NB4 (cell line): ENCODE measurements around the gene FOXC2.
A peak's percentile ranks its signal among the peaks of the same experiment; 100 is the strongest.

Source experiments
- DNase-seq: peaks from one replicate; pipeline ENCODE4 v3.0.0; 2010; ENCODE audit warnings: low read depth
- H3K4me3 ChIP-seq: one replicate; pipeline ENCODE4 v1.5.1; 2011; ENCODE audit warnings: mild to moderate bottlenecking, low read depth, low read length, moderate library complexity
- CTCF ChIP-seq: IDR thresholded peaks from one replicate; pipeline ENCODE4 v1.5.1; 2012; ENCODE audit warnings: low read depth, low read length
- MAX ChIP-seq: IDR thresholded peaks from 2 replicates; pipeline ENCODE4 v1.6.1; 2011; ENCODE audit warnings: low read depth, low read length
- MYC ChIP-seq: IDR thresholded peaks from 2 replicates; pipeline ENCODE4 v1.6.1; 2011; ENCODE audit warnings: low read depth, low read length
- POLR2A ChIP-seq: IDR thresholded peaks from 2 replicates; pipeline ENCODE4 v1.6.1; 2011; ENCODE audit warnings: mild to moderate bottlenecking; ENCODE audit not compliant: insufficient read length; ENCODE audit errors: extremely low read depth

FOXC2 gene

GRCh38 chr16:86566601-86566965 lies at the start of gene FOXC2:
Gene FOXC2, plus strand, starts transcription at chr16:86566829. Its CDS starts 507 bp downstream, at chr16:86567336.
- no peak for DNase-seq
- TF ChIP-seq MYC (no peak), POLR2A (no peak), MAX (no peak), CTCF (no peak)
- no peak within 1 kb of the TSS for H3K4me3 ChIP-seq

- no peak for DNase-seq
- no peak overlapping the region for H3K4me3 ChIP-seq
- TF ChIP-seq POLR2A: no peak
- TF ChIP-seq MAX: no peak
- TF ChIP-seq CTCF: no peak
- TF ChIP-seq MYC: no peak
These were observed 49.6 kb upstream of the FOXC2 start for GRCh38 chr16:86517033-86517432.

- DNase-seq: peak; percentile 79
- no peak overlapping the region for H3K4me3 ChIP-seq
- TF ChIP-seq CTCF (peak; percentile 82), MAX (peak; percentile 95), POLR2A (no peak), MYC (peak; percentile 81)
These were observed 48.9 kb upstream of the FOXC2 start for GRCh38 chr16:86517652-86518258.

GRCh38 chr16:86519007-86519648 lies 47.5 kb upstream of the FOXC2 start:
- no peak for DNase-seq
- TF ChIP-seq POLR2A (no peak), MYC (no peak)
- H3K4me3 ChIP-seq: no peak overlapping the region

GRCh38 chr16:86519649-86520316 lies 46.8 kb upstream of the FOXC2 start:
- peak; percentile 72 for DNase-seq
- no peak overlapping the region for H3K4me3 ChIP-seq

More at GRCh38 chr16:86519649-86520316, 46.8 kb upstream of the FOXC2 start:
- TF ChIP-seq MYC (no peak), CTCF (peak; percentile 89)
